ENCODE measurements around the gene MFSD8.

The MFSD8 gene

GRCh38 chr4:127870688-127871087, 94.3 kb downstream of the MFSD8 start:
- H3K4me3 ChIP-seq (ENCODE audit: low read depth, low read length): no peak overlapping the region
- TF ChIP-seq CTCF (IDR thresholded peaks at IDR 0.05; ENCODE audit: low read depth, low read length): no peak

GRCh38 chr4:127870281-127870680, 94.7 kb downstream of the MFSD8 start:
- TF ChIP-seq CTCF (IDR thresholded peaks at IDR 0.05; ENCODE audit: low read depth, low read length): no peak
- H3K4me3 ChIP-seq (ENCODE audit: low read depth, low read length): no peak overlapping the region

GRCh38 chr4:127868196-127868595, 96.8 kb downstream of the MFSD8 start:
- TF ChIP-seq CTCF (IDR thresholded peaks at IDR 0.05; ENCODE audit: low read depth, low read length): no peak
- no peak overlapping the region for H3K4me3 ChIP-seq (ENCODE audit: low read depth, low read length)
